Trophoblast cell (in vitro differentiated cells and primary cell): ENCODE data around the gene FSCN2.

Source experiments
- DNase-seq, 2 donors: peaks; one replicate each; pipeline ENCODE4 v3.0.0-alpha.2; 2016
- H2AFZ ChIP-seq: 2 replicates; pipeline ENCODE4 v1.6.1; 2013; ENCODE audit warnings: low read length, moderate library complexity, mild to moderate bottlenecking; ENCODE audit not compliant: insufficient read depth, poor library complexity
- H2AK5ac ChIP-seq: 2 replicates; pipeline ENCODE4 v1.6.1; 2013; ENCODE audit warnings: mild to moderate bottlenecking, low read length
- H2BK120ac ChIP-seq: 2 replicates; pipeline ENCODE4 v1.6.1; 2013; ENCODE audit warnings: low read length, mild to moderate bottlenecking, moderate library complexity; ENCODE audit not compliant: insufficient read depth, poor library complexity
- H2BK12ac ChIP-seq: 2 replicates; pipeline ENCODE4 v1.6.1; 2013; ENCODE audit warnings: mild to moderate bottlenecking, low read length, moderate library complexity
- H2BK5ac ChIP-seq: 2 replicates; pipeline ENCODE4 v1.6.1; 2013; ENCODE audit warnings: low read length, low read depth, moderate library complexity, mild to moderate bottlenecking; ENCODE audit not compliant: poor library complexity
- H3K14ac ChIP-seq: 2 replicates; pipeline ENCODE4 v1.6.1; 2013; ENCODE audit warnings: mild to moderate bottlenecking, low read length
- H3K18ac ChIP-seq: 2 replicates; pipeline ENCODE4 v1.6.1; 2013; ENCODE audit warnings: mild to moderate bottlenecking, low read length
- H3K23ac ChIP-seq: 2 replicates; pipeline ENCODE4 v1.6.1; 2013; ENCODE audit warnings: low read length
- H3K27ac ChIP-seq: 2 replicates; pipeline ENCODE4 v1.5.1; 2013; ENCODE audit warnings: low read depth, mild to moderate bottlenecking, inconsistent platforms, low read length, moderate library complexity
- H3K27me3 ChIP-seq: 2 replicates; pipeline ENCODE4 v1.6.1; 2013; ENCODE audit warnings: inconsistent platforms, mild to moderate bottlenecking, low read length, moderate library complexity; ENCODE audit not compliant: insufficient read depth
- H3K36me3 ChIP-seq, 2 experiments: 1 replicate in 1 of 2; 2 replicates in 1 of 2; pipeline ENCODE4 v1.6.1; 2013; ENCODE audit warnings: low read length in 2 of 2, mild to moderate bottlenecking in 2 of 2, moderate library complexity in 1 of 2; ENCODE audit not compliant: insufficient read depth in 2 of 2, control insufficient read depth in 1 of 2
- H3K4ac ChIP-seq: 2 replicates; pipeline ENCODE4 v1.6.1; 2013; ENCODE audit warnings: low read depth, mild to moderate bottlenecking, low read length, moderate library complexity
- H3K4me1 ChIP-seq, 2 experiments: 1 replicate in 1 of 2; 2 replicates in 1 of 2; pipeline ENCODE4 v1.6.1; 2013; ENCODE audit warnings: low read length in 2 of 2, mild to moderate bottlenecking in 2 of 2, moderate library complexity in 1 of 2; ENCODE audit not compliant: insufficient read depth in 2 of 2, control insufficient read depth in 1 of 2
- H3K4me2 ChIP-seq: 2 replicates; pipeline ENCODE4 v1.6.1; 2013; ENCODE audit warnings: inconsistent platforms, mild to moderate bottlenecking, low read length, moderate library complexity
- H3K4me3 ChIP-seq: 2 replicates; pipeline ENCODE4 v1.5.1; 2013; ENCODE audit warnings: mild to moderate bottlenecking, low read depth, low read length, inconsistent platforms
- H3K79me1 ChIP-seq: one replicate; pipeline ENCODE4 v1.6.1; 2013; ENCODE audit warnings: low read length
- H3K79me2 ChIP-seq: 2 replicates; pipeline ENCODE4 v1.6.1; 2013; ENCODE audit warnings: low read length, mild to moderate bottlenecking; ENCODE audit not compliant: control insufficient read depth, insufficient read depth, poor library complexity
- H3K9ac ChIP-seq: 2 replicates; pipeline ENCODE4 v1.6.1; 2013; ENCODE audit warnings: mild to moderate bottlenecking, low read length
- H3K9me3 ChIP-seq: 2 replicates; pipeline ENCODE4 v1.6.1; 2013; ENCODE audit warnings: low read depth, mild to moderate bottlenecking, control low read depth, inconsistent platforms, low read length; ENCODE audit not compliant: insufficient read depth
- H4K12ac ChIP-seq: 2 replicates; pipeline ENCODE4 v1.6.1; 2013; ENCODE audit warnings: low read depth, mild to moderate bottlenecking, low read length, moderate library complexity
- H4K8ac ChIP-seq: 2 replicates; pipeline ENCODE4 v1.6.1; 2013; ENCODE audit warnings: low read depth, mild to moderate bottlenecking, low read length, moderate library complexity
- H4K91ac ChIP-seq: one replicate; pipeline ENCODE4 v1.6.1; 2013; ENCODE audit warnings: low read depth, mild to moderate bottlenecking, low read length, moderate library complexity
- WGBS: extraction: QIAGEN DNeasy Blood & Tissue Kit; methylation state at CpG from one replicate; pipeline ENCODE4 v1.1.7; 2013; ENCODE audit warnings: missing lambda C conversion rate; ENCODE audit not compliant: insufficient read length, insufficient coverage; ENCODE audit errors: extremely low coverage; 5-methylcytosine and 5-hydroxymethylcytosine counted together

Gene FSCN2

DNA sequence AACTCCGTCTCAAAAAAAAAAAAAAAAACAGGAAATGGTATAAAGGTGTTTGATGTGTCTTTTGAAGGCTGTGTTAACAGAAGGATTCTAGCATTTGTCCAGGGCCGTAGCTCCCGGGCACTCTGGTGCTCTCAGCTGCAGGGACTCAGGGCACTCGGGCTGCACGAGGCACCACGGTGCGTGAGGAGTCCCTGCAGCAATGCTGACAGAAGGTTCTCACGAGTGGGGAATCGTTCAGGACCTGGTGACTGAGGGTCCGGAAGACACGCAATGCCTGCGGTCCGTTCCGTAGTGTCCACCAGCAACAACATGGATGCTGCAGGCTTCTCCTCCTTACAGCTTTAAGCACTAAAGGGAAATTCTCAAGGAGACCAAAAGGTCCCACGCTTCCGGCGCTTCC is 36.6 kb downstream of the FSCN2 start:
- no peak for DNase-seq
- no peak overlapping the region for H3K9ac ChIP-seq
- H3K4me1 ChIP-seq: peaks cover 25 to 36% of the 10 kb centered on the region in 2 experiments
- no peak overlapping the region for H4K8ac ChIP-seq
- H2AK5ac ChIP-seq: no peak overlapping the region
- H4K12ac ChIP-seq: no peak overlapping the region
- no peak overlapping the region for H3K27ac ChIP-seq
- H2AFZ ChIP-seq: no peak overlapping the region
- H3K4me3 ChIP-seq: no peak overlapping the region
- peaks cover 2% of the 10 kb centered on the region for H3K9me3 ChIP-seq
- peaks cover 27% of the 10 kb centered on the region for H3K79me1 ChIP-seq
- H3K18ac ChIP-seq: no peak overlapping the region
- H3K79me2 ChIP-seq: peaks cover 2% of the 10 kb centered on the region
- H3K4ac ChIP-seq: no peak overlapping the region
- H2BK120ac ChIP-seq: no peak overlapping the region
- H3K4me2 ChIP-seq: no peak overlapping the region
- H3K14ac ChIP-seq: no peak overlapping the region
- H3K36me3 ChIP-seq: peaks cover 67 to 77% of the 10 kb centered on the region in 2 experiments
- H3K23ac ChIP-seq: no peak overlapping the region
- no peak overlapping the region for H4K91ac ChIP-seq
- no peak overlapping the region for H2BK5ac ChIP-seq
- WGBS: no CpG with 5 or more reads among the region's 17 CpGs
- H2BK12ac ChIP-seq: no peak overlapping the region
- no peaks in the 10 kb centered on the region for H3K27me3 ChIP-seq

DNA sequence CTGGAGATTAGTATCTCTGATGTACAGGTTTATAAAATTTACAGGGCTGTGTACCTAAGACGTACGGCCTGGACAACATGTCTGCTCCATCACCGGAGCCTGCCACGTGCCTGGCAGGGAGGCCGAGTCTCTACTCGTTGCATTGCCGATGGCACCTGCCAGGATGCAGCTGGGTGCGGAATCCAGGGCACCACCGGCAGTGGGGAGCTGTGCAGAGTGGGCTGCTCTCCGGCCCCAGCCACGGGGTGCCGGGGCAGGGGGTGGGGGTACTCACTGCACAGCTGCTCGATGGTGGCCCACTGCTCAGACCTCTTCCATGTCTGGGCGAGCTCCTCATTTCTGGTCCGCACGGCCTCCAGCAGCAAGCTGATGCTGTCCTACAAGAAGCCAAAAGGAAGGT is 37.1 kb downstream of the FSCN2 start:
- Histone ChIP-seq H3K14ac (no peak overlapping the region), H3K79me1 (peaks cover 27% of the 10 kb centered on the region), H3K79me2 (peaks cover 2% of the 10 kb centered on the region), H3K36me3 (peaks cover 68 to 77% of the 10 kb centered on the region in 2 experiments), H3K9me3 (peaks cover 2% of the 10 kb centered on the region), H3K4me2 (no peak overlapping the region), H3K23ac (no peak overlapping the region), H4K12ac (no peak overlapping the region), H3K4me3 (no peak overlapping the region), H3K27ac (peak overlapping the region; percentile 92), H2BK120ac (no peak overlapping the region), H3K4ac (no peak overlapping the region), H4K8ac (no peak overlapping the region), H2AFZ (no peak overlapping the region), H2BK5ac (no peak overlapping the region), H3K4me1 (peaks cover 25 to 36% of the 10 kb centered on the region in 2 experiments), H2AK5ac (no peak overlapping the region), H2BK12ac (peak overlapping the region; percentile 66), H3K18ac (peak overlapping the region; percentile 26), H3K27me3 (no peaks in the 10 kb centered on the region), H4K91ac (peak overlapping the region; percentile 32), H3K9ac (no peak overlapping the region)
- DNase-seq: no peak
- no CpG with 5 or more reads among the region's 16 CpGs for whole genome bisulfite sequencing

DNA sequence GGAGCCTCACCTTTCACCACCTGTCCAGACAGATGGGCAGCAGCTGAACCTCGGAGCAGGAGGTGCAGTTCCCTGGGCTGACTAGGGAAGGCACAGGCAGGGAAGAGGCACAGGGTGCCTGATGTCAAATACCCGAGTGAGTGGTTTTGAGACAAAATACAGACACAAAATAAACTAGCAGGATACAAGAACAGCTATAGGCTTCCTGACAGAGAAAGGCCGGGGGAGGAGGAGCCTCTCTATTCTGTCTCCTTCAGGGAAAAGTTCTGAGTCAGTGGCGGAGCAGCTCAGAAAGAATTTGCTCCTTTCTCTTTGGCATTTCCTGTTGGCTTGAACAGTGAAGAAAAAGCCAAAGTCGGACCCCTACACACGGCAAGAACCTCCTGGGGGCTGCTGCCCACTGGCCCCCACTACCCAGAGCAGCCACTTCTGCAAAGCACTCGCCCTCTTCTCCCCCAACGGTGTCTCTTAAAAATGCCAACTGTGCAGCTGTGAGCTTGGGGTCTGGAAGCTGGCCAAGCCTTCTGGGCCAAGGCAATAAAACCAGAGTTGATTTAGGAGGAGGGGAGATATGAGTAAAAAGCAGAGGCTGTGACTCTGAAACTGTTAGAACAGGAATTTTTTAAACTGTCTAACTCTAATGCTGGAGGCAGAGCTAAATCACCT is 38.4 kb downstream of the FSCN2 start:
- no peak overlapping the region for H3K9ac ChIP-seq
- no CpG with 5 or more reads among the region's 8 CpGs for WGBS
- peak overlapping the region; percentile 72 for H4K91ac ChIP-seq

DNA sequence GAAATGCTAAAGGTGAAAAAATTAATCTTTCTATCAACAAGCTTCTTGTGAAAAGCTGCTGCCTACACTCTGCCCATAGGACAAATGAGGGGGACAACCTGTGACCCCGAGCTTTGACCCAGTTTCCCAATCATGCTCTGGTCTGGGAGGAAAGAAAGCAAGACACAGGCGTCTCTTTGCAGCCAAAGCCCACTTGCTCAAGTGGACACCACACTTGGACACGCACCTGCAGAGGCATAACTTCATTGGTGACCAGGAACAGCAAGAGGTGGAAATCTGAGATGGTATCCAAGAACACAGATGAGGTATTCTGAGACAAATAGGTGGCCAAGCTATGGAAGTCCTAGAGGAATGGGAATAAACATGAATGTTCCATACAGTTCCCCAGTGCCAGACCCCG is 39.0 kb downstream of the FSCN2 start:
- Histone ChIP-seq H3K4ac (peak overlapping the region; percentile 26), H3K79me2 (peaks cover 2% of the 10 kb centered on the region), H2BK12ac (peak overlapping the region; percentile 85), H3K27ac (peak overlapping the region; percentile 94), H3K36me3 (peaks cover 71 to 78% of the 10 kb centered on the region in 2 experiments), H3K27me3 (no peaks in the 10 kb centered on the region), H3K4me1 (peaks cover 25 to 36% of the 10 kb centered on the region in 2 experiments), H4K91ac (peak overlapping the region; percentile 91), H2AFZ (no peak overlapping the region), H3K4me3 (no peak overlapping the region), H3K18ac (peak overlapping the region; percentile 64), H2BK120ac (peak overlapping the region; percentile 88), H3K14ac (peak overlapping the region; percentile 63), H3K79me1 (peaks cover 27% of the 10 kb centered on the region), H4K12ac (no peak overlapping the region), H3K23ac (no peak overlapping the region), H2BK5ac (peak overlapping the region; percentile 89), H3K9ac (no peak overlapping the region), H3K9me3 (peaks cover 2% of the 10 kb centered on the region), H3K4me2 (peak overlapping the region; percentile 44), H4K8ac (peak overlapping the region; percentile 23), H2AK5ac (peak overlapping the region; percentile 63)
- DNase-seq: no peak
- WGBS: no CpG with 5 or more reads among the region's 4 CpGs

More for the DNA sequence above, 38.4 kb downstream of the FSCN2 start:
- H3K27me3 ChIP-seq: no peaks in the 10 kb centered on the region
- peak overlapping the region; percentile 44 for H3K4me2 ChIP-seq
- H3K79me1 ChIP-seq: peaks cover 27% of the 10 kb centered on the region
- H3K23ac ChIP-seq: no peak overlapping the region
- peaks cover 2% of the 10 kb centered on the region for H3K79me2 ChIP-seq
- no peak overlapping the region for H3K4me3 ChIP-seq
- no peak overlapping the region for H2BK12ac ChIP-seq
- H4K12ac ChIP-seq: no peak overlapping the region
- H3K18ac ChIP-seq: peak overlapping the region; percentile 73
- peaks cover 2% of the 10 kb centered on the region for H3K9me3 ChIP-seq
- peak overlapping the region; percentile 94 for H3K27ac ChIP-seq
- no peak overlapping the region for H2AFZ ChIP-seq
- DNase-seq: peak; percentile 60 to 62
- peaks cover 72 to 79% of the 10 kb centered on the region in 2 experiments for H3K36me3 ChIP-seq
- no peak overlapping the region for H3K4ac ChIP-seq
- peak overlapping the region; percentile 77 for H2BK120ac ChIP-seq
- no peak overlapping the region for H2AK5ac ChIP-seq
- H4K8ac ChIP-seq: no peak overlapping the region
- H2BK5ac ChIP-seq: peak overlapping the region; percentile 89
- peaks cover 25 to 36% of the 10 kb centered on the region in 2 experiments for H3K4me1 ChIP-seq
- H3K14ac ChIP-seq: no peak overlapping the region
